GM18508 (cell line): ENCODE measurements around the gene EVI5L.
"Not testable (repeated sequence)": the region's sequence is repeated elsewhere in the genome, so short reads cannot be mapped to it uniquely, and the experiment has no call there.

Experiments used
- ATAC-seq: cut with Tn5 transposase; IDR thresholded peaks from one replicate; pipeline ENCODE4 v1.9.1; 2021; ENCODE audit warnings: moderate number of reproducible peaks; ENCODE audit not compliant: insufficient read depth, unreplicated experiment

EVI5L gene

DNA sequence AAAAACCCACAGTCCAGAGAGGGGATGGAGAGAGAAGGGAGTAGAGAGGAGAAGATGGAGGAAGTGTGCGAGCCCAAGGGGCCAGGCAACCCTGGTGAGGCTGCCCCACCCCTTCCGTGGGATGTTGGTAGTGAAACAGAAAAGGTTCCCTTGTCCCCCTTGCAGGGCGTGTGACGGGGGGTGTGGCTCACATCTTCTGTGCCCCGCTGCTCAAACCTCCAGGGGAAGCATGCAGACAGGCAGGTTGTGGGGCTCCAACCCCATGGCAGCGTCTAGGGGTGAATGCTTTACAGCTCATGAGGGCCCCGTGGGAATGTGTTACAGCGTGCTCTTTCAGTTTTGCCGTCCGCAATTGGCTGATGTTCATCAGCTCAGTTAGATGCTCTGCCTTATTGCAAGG, 14.7 kb upstream of the EVI5L start:
- no peak for ATAC-seq

DNA sequence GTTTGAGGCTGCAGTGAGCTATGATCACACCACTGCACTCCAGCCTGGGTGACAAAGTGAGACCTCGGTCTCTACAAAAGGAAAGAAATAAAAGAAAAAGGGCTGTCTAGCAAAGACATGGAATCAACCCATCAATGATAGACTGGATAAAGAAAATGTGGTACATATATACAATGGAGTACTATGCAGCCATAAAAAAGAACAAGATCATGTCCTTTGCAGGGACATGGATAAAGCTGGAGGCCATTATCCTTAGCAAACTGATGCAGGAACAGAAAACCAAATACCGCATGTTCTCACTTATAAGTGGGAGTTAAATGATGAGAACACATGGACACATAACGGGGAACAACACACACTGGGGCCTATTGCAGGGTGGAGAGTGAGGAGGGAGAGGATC, 14.0 kb upstream of the EVI5L start:
- ATAC-seq = not testable (repeated sequence)

DNA sequence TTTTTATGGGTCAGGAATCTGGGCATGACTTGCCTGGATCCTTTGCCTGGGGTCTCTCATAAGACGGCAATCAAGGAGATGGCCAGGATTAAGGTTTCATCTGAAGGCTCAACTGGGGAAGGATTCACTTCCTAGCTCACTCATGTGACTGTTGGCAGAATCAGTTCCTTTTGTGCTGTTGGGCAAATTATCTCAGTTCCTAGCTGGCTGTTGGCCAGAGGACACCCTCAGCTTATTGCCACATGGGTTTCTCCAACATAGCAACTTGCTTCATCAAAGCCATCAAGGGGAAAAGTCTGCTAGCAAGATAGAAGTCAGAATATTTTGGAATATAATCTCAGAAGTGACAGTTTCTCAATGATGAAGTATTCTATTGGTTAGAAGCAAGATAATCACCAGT, 12.2 kb upstream of the EVI5L start:
- ATAC-seq = no peak

DNA sequence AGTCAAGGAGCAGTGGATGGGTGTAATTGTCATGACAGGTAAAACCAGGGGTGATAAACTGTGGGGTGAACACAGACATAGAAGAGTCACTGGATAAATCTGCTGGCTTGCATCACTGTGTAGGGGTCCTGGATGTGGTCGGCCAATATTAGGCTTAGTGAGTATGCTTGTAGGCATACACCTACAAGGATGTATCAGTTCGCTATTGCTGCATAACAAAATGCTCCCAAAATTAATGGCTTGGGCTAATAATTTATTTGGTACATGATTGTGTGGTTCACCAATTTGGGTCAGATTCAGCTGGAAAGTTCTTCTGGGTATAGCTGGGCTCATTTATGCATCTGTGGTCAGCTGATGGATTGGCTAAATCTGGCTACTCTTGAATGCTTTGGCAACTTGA, 11.2 kb upstream of the EVI5L start:
- ATAC-seq = no peak

DNA sequence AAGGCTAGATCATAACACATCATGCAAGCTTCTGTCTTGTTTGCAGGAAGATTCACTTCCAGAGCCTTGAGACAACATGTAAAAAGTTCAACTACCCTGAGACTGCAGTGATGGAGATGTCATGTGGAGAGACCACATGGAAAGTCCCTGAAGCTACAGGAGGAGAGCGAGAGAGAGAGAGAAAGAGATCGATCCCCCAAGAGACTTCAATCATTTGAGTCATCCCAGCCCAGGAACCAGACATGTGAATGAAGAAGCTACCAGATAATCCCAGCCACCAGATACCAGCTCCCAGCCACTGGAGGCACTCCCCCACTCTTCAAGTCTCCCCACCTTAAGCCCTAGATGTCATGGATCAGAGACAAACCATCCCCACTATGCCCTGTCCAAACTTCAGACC, 10.7 kb upstream of the EVI5L start:
- no peak for ATAC-seq

DNA sequence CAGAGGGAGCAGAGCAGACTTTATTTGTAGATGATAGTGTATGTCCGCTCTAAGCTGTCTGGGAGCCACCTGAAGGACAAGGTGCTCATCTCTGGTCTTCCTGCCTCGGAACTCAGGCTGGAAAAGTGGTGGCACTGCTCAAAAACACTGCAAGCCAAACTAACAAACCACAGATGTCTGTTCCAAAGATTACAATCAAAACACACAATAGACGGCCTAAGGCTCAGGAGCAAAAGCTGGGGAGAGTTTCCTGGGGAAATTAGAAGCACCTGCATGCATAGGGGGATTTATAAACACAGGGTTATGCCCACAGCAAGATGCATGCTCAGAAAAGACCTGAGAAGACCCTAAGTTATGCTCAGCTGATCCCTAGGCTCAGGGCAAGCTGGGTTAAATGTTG, 9.4 kb upstream of the EVI5L start:
- ATAC-seq = no peak

DNA sequence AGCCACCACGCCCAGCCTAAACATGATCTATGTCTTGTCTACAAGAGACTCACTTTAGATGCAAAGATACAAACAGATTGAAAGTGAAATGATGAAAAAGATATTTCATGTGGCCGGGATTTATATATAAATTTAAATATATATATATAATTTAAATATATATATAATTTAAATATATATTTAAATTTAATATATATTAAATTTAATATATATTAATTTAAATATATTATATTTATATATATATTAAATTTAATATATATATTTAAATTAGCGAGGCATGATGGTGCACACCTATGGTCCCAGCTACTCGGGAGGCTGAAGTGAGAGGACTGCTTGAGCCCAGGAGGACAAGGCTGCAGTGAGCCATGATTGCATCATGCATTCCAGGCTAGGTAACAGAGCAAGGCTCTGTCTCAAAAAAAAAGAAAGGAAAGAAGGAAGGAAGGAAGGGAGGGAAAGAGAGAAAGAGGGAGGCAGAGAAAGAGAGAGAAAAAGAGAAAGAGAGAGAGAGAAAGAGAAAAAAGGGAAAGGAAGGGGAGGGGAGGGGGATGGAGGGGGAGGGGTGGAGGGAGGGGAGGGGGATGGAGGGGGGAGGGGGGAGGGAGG, 7.0 kb upstream of the EVI5L start:
- no peak for ATAC-seq

DNA sequence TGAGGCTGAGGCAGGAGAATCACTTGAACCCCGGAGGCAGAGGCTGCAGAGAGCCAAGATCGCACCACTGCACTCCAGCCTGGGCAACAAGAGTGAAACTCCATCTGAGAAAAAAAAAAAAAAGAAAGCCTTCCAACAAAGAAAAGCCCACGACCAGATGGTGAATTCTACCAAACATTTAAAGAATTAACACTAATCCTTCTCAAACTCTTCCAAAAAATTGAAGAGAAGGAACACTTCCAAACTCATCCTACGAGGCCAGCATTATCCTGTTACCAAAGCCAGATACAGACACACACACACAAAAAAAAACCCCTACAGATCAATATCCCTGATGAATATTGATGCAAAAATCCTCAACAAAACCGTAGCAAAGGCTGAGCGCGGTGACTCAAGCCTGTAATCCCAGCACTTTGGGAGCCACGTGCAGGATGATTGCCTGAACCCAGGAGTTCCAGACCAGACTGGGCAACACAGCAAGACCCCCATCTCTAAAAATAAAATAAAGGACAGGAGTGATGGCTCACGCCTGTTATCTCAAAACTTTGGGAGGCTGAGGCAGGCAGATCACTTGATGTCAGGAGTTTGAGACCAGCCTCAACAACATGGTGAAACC, 6.2 kb upstream of the EVI5L start:
- no peak for ATAC-seq

DNA sequence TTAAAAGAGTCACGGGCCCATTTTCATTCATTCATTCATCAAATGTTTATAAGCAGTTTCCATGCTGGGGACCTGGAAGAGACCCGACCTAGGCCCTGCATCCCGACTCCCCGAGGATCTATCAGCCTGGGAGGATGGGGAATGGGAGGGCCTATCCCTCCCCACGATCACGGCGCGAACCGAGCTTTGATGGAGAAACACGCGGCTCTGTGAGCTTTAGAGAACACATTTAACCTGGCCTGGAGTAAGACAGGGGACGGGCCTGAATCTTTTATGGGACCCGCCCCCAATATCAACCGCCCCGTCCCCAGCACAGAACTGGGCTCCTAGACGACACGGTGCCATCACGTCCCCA, 875 bp upstream of the EVI5L start:
- ATAC-seq = no peak

DNA sequence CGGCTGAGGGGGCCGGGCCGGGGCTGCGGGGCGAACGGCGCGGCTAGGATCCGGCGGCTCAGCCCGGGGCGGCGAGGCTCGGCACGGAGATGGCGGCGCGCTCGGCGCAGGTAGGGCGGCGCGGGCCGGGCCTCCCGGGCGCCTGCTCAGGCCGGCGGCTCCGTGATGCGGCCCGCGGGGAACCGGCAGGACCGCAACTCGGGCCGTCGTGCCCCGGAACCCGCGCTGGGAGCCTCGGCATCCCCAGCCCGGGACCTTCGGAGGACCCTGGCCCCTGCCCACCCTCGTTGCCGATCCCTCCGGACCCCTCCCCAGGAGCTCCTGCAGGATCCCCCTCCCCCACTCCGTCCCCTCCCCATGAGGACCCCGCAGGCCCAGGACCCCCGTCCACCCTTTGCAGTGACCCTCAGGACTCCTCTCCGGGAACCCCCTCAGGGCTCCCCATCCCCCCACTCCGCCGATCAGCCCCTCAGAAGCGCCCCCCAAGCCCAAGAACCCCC, 304 bp downstream of the EVI5L start:
- ATAC-seq = no peak

DNA sequence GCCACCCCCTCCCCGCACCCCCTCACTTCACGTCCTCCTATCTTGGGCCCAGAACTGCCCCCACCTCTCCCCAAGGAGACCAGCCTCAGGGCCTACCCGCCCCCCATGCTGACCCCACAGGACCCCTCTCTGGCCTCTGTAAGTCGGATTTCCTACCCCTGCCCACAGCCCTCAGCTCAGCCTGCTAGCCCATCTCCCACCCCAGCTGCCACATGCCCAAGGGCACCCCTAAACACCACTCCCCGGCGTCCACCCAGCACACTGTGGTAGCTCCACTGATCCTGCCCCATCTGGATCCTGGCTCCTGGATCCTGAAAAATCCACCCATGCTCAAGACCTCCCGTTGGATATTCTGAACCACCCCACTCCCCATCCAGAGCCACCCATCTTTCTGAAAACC, 805 bp downstream of the EVI5L start:
- ATAC-seq = no peak

DNA sequence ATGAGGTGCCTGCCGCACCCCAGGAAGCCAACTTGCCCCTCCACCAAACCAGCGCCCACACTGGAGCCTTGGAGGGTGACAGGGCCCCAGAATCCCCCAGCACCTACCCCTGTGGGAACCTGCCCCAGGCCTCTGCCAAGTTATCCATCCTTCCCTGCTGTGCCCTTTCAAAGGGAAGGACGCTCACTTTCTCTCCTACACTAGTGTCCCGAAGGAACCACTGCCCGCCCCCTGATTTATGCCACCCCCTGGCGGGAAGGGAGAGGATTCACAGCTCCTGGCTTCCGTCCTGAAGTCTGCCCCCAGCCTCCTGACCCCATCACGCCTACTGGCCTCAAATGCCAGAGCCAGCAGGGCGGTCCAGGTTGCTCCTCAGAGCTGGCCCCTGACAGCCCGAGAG, 1.4 kb downstream of the EVI5L start:
- no peak for ATAC-seq

DNA sequence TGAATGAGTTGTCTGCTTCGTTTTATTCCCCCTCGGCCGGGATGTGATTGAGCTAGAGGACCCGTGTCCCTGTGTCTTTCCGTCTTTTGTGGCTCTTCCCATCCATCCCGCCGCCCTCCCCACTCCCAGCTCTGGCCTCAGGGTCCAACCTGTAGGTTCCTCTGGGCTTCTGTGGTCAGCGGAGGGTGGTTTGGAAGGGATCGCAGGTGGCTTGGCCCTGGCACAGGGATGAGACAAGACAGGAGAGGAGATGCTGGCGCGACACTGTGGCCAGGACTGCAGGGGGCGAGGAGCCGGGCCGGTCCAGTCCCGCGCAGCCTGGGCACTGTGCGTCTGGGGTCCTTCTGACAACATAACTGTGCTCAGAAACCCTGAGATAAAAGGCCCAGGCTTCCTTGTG, 2.0 kb downstream of the EVI5L start:
- no peak for ATAC-seq

DNA sequence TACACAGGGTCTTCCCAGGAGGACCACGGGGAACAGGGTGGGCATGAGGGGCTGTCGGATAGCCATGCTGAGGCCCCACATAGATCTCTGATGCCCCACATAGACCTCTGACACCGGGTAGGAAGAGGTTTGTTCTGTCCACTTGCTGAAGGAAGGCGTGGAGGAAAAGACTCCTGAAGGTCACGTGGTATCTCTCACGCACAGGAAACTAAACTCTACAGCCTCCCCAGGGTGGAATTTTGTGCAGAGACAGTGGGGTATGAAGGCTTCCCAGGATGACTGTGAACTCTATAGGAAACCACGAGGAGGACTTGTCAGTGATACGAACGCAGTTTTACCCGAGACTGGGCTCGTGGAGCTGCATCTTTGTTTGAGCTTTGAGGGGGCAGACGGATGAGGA, 2.8 kb downstream of the EVI5L start:
- ATAC-seq = no peak

DNA sequence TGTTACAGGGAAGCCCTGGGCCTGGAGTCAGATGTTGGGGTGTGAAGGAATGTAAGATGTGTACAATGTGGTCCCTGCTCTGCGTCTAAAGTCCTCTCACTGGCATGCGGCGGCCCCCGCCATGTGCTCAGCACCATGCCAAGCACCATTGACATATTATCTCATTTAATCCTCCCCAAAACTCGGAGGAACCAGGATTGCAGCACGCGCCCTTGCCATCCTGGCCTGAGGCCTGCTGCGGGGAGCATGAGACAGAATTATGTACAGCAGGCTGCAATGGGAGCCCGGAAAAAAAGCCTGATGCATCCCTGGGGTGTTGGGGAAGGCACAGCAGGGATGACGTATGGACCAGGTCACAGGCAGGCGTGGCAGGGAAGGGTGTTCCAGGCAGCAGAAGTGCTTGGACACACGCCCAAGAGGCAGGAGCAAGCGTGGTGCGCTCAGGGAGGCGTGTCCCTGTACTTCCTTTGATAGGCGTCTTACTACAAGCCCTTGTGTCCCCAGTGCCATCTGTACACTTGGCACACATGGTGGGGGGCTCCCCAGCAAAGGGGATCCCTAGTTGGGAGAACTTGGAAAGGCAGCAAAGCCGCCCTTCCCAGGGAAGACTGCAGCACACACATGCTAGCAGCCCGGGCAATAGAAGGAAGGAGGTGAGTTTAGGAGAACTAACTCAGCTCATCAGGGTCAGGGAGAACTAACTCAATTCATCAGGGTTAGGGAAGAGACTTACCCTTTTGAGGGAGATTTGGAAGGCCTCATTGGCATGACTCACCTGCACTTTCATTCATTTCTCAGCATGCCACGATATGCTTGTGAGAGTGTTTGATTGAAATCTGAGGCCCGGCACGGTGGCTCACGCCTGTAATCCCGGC, 3.4 kb downstream of the EVI5L start:
- no peak for ATAC-seq

DNA sequence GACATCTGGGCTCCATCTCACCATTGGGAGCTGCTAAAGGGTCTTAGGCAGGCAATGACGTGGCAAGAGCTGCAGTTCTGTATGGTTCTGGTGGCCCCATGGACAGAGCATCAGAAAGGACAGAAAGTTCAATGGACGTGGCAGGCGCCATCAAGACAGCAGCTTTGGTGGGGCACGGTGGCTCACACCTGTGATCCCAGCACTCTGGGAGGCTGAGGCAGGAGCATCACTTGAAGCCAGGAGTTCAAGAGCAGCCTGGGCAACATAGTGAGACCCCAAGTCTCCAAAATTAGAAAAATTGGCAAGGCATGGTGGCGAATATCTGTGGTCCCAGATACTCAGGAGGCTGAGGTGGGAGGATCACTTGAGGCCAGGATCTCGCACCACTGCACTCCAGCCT, 9.5 kb downstream of the EVI5L start:
- ATAC-seq = no peak

DNA sequence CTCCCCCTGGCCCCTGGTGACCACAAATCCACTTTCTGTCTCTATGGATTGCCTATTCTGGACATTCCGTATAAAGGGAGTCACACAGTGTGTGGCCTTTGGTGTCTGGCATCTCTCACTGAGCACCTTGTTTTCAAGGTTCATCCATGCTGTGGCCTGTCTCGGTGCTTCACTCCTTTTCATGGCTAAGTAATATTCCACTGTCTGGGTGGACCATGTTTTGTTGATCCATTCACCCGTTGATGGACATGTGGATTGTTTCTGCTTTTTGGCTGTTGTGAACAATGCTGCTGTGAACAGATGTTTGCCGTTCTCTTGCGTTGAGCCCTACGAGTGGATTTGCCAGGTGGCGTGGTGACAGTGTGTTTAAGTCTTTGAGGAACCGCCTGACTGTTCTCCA, 10.6 kb downstream of the EVI5L start:
- no peak for ATAC-seq

DNA sequence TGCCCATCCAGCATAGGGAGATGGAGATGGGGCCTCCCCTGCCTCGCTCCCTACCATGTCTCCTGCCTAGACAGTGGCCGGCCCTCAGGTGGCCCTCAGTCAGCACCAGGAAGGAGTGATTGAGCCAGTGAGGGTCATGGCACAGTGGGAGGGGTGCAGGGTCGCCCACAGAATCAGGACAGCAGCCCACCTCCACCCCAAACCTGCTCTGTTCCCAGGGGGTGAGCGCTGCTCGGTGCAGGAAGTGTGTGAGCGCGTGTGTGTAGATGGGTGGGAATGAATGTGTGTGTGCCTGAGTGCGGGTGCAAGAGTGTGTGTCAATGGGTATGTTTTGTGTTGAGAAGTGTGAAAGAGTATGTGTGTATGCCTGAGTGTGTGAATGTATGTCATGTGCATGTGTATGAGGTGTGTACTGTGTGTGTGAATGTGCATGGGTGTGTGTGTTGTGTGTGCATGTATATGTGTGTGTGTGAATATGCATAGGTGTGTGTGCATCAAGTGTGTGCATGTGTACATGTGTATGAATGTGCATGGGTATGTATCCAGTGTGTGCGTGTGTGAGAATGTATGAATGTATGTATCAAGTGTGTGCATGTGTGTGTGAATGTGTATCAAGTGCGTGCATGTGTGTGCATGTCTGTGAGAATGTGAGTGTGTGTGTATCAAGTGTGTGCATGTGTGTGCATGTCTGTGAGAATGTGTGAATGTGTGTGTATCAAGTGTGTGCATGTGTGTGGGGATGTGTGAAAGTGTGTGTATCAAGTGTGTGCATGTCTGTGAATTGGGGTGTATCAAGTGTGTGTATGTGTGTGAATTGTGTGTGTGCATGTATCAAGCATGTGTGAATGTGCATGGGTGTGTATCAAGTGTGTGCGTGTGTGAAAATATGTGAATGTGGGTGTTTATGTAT, 12.0 kb downstream of the EVI5L start:
- ATAC-seq = no peak

DNA sequence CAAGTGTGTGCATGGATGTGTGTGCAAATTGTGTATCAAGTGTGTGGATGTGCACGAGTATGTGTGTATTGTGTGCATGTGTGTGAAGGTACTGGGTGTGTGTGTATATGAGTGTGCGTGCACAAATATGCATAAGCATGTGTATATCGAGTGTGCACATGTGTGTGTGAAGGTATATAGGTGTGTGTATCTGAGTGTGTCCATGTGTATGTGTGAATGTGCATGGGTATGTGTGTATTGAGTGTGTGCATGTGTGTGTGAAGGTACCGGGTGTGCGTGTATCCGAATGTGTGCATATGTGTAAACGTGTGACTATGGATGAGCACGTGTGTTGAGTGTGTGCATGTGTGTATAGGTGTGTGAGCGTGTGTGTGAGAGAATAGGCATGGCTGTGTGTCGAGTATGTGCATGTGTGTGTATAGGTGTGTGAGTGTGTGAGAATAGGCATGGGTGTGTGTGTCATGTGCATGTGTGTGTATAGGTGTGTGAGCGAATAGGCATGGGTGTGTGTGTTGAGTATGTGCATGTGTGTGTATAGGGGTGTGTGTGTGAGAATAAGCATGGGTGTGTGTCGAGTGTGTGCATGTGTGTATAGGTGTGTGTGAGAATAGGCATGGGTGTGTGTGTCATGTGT, 12.8 kb downstream of the EVI5L start:
- no peak for ATAC-seq

DNA sequence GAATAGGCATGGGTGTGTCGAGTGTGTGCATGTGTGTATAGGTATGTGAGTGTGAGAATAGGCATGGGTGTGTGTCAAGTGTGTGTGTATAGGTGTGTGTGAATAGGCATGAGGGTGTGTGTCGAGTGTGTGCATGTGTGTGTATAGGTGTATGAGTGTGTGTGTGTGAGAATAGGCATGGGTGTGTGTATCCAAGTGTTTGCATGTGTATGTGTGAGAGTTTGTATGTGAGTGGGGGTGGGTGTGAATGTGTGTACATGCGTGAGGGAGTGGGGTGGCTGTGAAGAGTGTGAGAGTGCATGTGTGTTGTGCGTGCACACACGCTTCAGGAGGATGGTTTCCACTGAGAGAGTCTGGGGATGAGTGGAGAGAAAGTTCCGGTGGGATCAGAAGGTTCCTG, 13.5 kb downstream of the EVI5L start:
- no peak for ATAC-seq
